ENCODE measurements around the gene AMN.

Gene AMN

GRCh38 chr14:102929241-102930137 lies 7.0 kb downstream of the AMN start:
- H3K36me3 ChIP-seq: no peaks in the 10 kb centered on the region
- peak overlapping the region in 1 of 2 experiments; percentile 58 for H3K4me3 ChIP-seq (ENCODE audit: low read depth in 1 of 2, low read length in 1 of 2)
- peaks cover 13 to 28% of the 10 kb centered on the region in 2 experiments for H3K4me1 ChIP-seq (ENCODE audit: control insufficient read depth in 1 of 2, insufficient read depth in 1 of 2, low read depth in 1 of 2, low read length in 1 of 2)
- no peak for TF ChIP-seq CTCF (IDR thresholded peaks at IDR 0.05)
- H3K27me3 ChIP-seq: peaks cover 99% of the 10 kb centered on the region
- H3K9me3 ChIP-seq: no peaks in the 10 kb centered on the region
- H3K27ac ChIP-seq: no peak overlapping the region

GRCh38 chr14:102930138-102930752 lies 7.8 kb downstream of the AMN start:
- Histone ChIP-seq H3K27me3 (peaks cover 92% of the 10 kb centered on the region), H3K36me3 (no peaks in the 10 kb centered on the region), H3K9me3 (no peaks in the 10 kb centered on the region), H3K4me1 (ENCODE audit: control insufficient read depth in 1 of 2, insufficient read depth in 1 of 2, low read depth in 1 of 2, low read length in 1 of 2) (peaks cover 13 to 28% of the 10 kb centered on the region in 2 experiments), H3K27ac (no peak overlapping the region), H3K4me3 (ENCODE audit: low read depth in 1 of 2, low read length in 1 of 2) (no peak overlapping the region)
- no peak for TF ChIP-seq CTCF (IDR thresholded peaks at IDR 0.05)

DNA sequence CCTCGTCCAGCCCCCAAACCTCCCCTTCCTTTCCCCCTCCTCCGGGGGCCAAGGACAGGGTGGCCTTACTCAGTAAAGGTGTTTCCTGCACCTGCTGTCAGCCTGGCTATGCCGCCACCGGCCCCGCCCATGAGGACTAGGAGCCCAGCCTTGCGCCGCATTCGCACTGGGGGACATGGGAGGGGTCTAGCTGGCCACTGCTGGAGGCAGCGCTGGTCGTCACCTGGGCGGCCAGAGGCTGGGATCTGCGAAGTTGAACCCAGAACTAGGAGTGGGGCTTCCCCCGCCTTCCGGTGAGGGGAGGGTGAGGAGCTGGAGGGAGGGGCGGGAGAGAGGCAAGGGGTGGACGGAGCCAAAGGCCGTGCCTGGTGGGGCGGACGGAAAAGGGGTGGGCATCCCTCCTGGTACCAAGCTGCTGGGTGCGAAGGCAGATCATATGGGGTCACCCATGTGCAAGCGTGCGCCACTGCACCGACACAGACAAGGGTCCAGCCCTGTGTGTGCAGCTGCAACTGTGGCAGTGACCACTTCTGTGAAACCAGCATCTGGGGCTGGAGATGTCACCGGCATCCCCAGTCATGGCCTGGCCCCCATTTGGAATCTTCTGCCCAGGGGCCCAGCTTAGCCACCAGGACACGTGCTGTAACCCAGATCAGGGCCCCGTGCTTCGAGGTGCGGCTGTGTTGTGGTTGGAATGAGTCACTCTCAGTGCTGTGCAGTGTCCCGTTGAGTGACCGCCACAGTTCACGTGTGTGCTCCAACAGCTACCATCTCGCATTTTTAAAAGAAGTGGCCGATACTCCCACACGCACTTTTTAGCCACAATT lies 8.5 kb downstream of the AMN start:
- peaks cover 85% of the 10 kb centered on the region for H3K27me3 ChIP-seq
- no peaks in the 10 kb centered on the region for H3K36me3 ChIP-seq
- TF ChIP-seq CTCF (IDR thresholded peaks at IDR 0.05): no peak

GRCh38 chr14:102931580-102932285 lies 9.3 kb downstream of the AMN start:
- no peak overlapping the region for H3K4me3 ChIP-seq (ENCODE audit: low read depth in 1 of 2, low read length in 1 of 2)
- H3K27me3 ChIP-seq: peaks cover 82% of the 10 kb centered on the region
- no peaks in the 10 kb centered on the region for H3K9me3 ChIP-seq
- no peak for TF ChIP-seq CTCF (IDR thresholded peaks at IDR 0.05)
- H3K4me1 ChIP-seq (ENCODE audit: control insufficient read depth in 1 of 2, insufficient read depth in 1 of 2, low read depth in 1 of 2, low read length in 1 of 2): peaks cover 13 to 28% of the 10 kb centered on the region in 2 experiments
- H3K27ac ChIP-seq: no peak overlapping the region
- H3K36me3 ChIP-seq: no peaks in the 10 kb centered on the region

More for the DNA sequence above, 8.5 kb downstream of the AMN start:
- no peak overlapping the region for H3K27ac ChIP-seq
- no peak overlapping the region for H3K4me3 ChIP-seq (ENCODE audit: low read depth in 1 of 2, low read length in 1 of 2)
- peaks cover 13 to 28% of the 10 kb centered on the region in 2 experiments for H3K4me1 ChIP-seq (ENCODE audit: control insufficient read depth in 1 of 2, insufficient read depth in 1 of 2, low read depth in 1 of 2, low read length in 1 of 2)
- H3K9me3 ChIP-seq: no peaks in the 10 kb centered on the region
